GM18507 (cell line): ENCODE results near the gene WDR77.
A peak's percentile ranks its signal among the peaks of the same experiment; 100 is the strongest.

Experiments used
- DNase-seq: peaks from one replicate; pipeline ENCODE4 v3.0.0; 2011; ENCODE audit warnings: low read depth; ENCODE audit not compliant: insufficient read length; ENCODE audit errors: extremely low spot score
- FAIRE-seq: peaks from 2 replicates; lab custom pipeline; 2011; peaks lifted over from hg19 to GRCh38; lab: Jason Lieb, UNC

Gene WDR77

GRCh38 chr1:111471012-111471411 is 22.0 kb upstream of the WDR77 start:
- FAIRE-seq (peak; percentile 87), DNase-seq (no peak)

- FAIRE-seq (no peak), DNase-seq (no peak)
Observed at GRCh38 chr1:111470596-111470995, 21.5 kb upstream of the WDR77 start.

- FAIRE-seq = no peak
Observed at GRCh38 chr1:111469539-111469938, 20.5 kb upstream of the WDR77 start.

GRCh38 chr1:111468717-111469100 is 19.7 kb upstream of the WDR77 start:
- FAIRE-seq = no peak

More at GRCh38 chr1:111469539-111469938, 20.5 kb upstream of the WDR77 start:
- DNase-seq = no peak

GRCh38 chr1:111467865-111468716 is 19.0 kb upstream of the WDR77 start:
- DNase-seq (no peak), FAIRE-seq (no peak)

More at GRCh38 chr1:111468717-111469100, 19.7 kb upstream of the WDR77 start:
- no peak for DNase-seq

GRCh38 chr1:111466480-111466879 is 17.4 kb upstream of the WDR77 start:
- no peak for DNase-seq
- no peak for FAIRE-seq

GRCh38 chr1:111465754-111466153 is 16.7 kb upstream of the WDR77 start:
- DNase-seq (no peak), FAIRE-seq (no peak)

- DNase-seq = no peak
- FAIRE-seq = no peak
Observed at GRCh38 chr1:111463029-111463683, 14.1 kb upstream of the WDR77 start.

- DNase-seq (no peak), FAIRE-seq (no peak)
Observed at GRCh38 chr1:111462370-111463028, 13.4 kb upstream of the WDR77 start.

- DNase-seq = no peak
- no peak for FAIRE-seq
Observed at GRCh38 chr1:111461765-111462164, 12.7 kb upstream of the WDR77 start.

- DNase-seq (no peak), FAIRE-seq (no peak)
Observed at GRCh38 chr1:111455642-111456031, 6.6 kb upstream of the WDR77 start.

- DNase-seq = no peak
- FAIRE-seq = peak; percentile 78
Observed at GRCh38 chr1:111454859-111455641, 6.0 kb upstream of the WDR77 start.

- DNase-seq = no peak
- no peak for FAIRE-seq
Observed at GRCh38 chr1:111453706-111454105, 4.7 kb upstream of the WDR77 start.

- no peak for FAIRE-seq
- no peak for DNase-seq
Observed at GRCh38 chr1:111452581-111452980, 3.5 kb upstream of the WDR77 start.

GRCh38 chr1:111450185-111450584 is 1.1 kb upstream of the WDR77 start:
- DNase-seq (no peak), FAIRE-seq (no peak)

- no peak for DNase-seq
- FAIRE-seq = no peak
Observed at GRCh38 chr1:111449703-111450017, 604 bp upstream of the WDR77 start.

- no peak for FAIRE-seq
- DNase-seq = no peak
Observed at GRCh38 chr1:111448482-111448917, 556 bp downstream of the WDR77 start.

GRCh38 chr1:111446967-111447892 is 1.8 kb downstream of the WDR77 start:
- FAIRE-seq (no peak), DNase-seq (no peak)

GRCh38 chr1:111446546-111446945 is 2.5 kb downstream of the WDR77 start:
- no peak for DNase-seq
- no peak for FAIRE-seq
